HG02610 (cell line): ENCODE results near the gene FKBP3.

Experiments
- ATAC-seq: cut with Tn5 transposase; IDR thresholded peaks from one replicate; pipeline ENCODE4 v1.9.1; 2021; ENCODE audit warnings: mild to moderate bottlenecking, moderate library complexity; ENCODE audit not compliant: unreplicated experiment

Gene FKBP3

GRCh38 chr14:45065956-45066355, 68.3 kb downstream of the FKBP3 start:
- ATAC-seq: no peak
